ENCODE results near the gene KNDC1.

KNDC1 gene

GRCh38 chr10:133196936-133197758 lies 37.1 kb downstream of the KNDC1 start:
- no peak overlapping the region for H3K4me3 Mint-ChIP-seq
- ATAC-seq (no peak), DNase-seq (ENCODE audit: low spot score in 2 of 2) (no peak)
- H3K9me3 Mint-ChIP-seq, result no peaks in the 10 kb centered on the region
- H3K36me3 Mint-ChIP-seq, result no peaks in the 10 kb centered on the region
- H3K27ac Mint-ChIP-seq, result no peak overlapping the region
- no peaks in the 10 kb centered on the region for H3K4me1 Mint-ChIP-seq

GRCh38 chr10:133197786-133198185 lies 37.8 kb downstream of the KNDC1 start:
- no peak overlapping the region for H3K4me3 Mint-ChIP-seq
- H3K36me3 Mint-ChIP-seq, result no peaks in the 10 kb centered on the region
- no peak for ATAC-seq
- DNase-seq (ENCODE audit: low spot score in 2 of 2), result no peak
- no peak overlapping the region for H3K27ac Mint-ChIP-seq
- H3K9me3 Mint-ChIP-seq, result no peaks in the 10 kb centered on the region
- H3K4me1 Mint-ChIP-seq, result no peaks in the 10 kb centered on the region

- no peaks in the 10 kb centered on the region for H3K36me3 Mint-ChIP-seq
- DNase-seq (ENCODE audit: low spot score in 2 of 2) (no peak), ATAC-seq (no peak)
- no peaks in the 10 kb centered on the region for H3K9me3 Mint-ChIP-seq
- H3K4me3 Mint-ChIP-seq, result no peak overlapping the region
- no peak overlapping the region for H3K27ac Mint-ChIP-seq
- H3K4me1 Mint-ChIP-seq, result no peaks in the 10 kb centered on the region
These were observed 38.2 kb downstream of the KNDC1 start for GRCh38 chr10:133198206-133198605.

DNA sequence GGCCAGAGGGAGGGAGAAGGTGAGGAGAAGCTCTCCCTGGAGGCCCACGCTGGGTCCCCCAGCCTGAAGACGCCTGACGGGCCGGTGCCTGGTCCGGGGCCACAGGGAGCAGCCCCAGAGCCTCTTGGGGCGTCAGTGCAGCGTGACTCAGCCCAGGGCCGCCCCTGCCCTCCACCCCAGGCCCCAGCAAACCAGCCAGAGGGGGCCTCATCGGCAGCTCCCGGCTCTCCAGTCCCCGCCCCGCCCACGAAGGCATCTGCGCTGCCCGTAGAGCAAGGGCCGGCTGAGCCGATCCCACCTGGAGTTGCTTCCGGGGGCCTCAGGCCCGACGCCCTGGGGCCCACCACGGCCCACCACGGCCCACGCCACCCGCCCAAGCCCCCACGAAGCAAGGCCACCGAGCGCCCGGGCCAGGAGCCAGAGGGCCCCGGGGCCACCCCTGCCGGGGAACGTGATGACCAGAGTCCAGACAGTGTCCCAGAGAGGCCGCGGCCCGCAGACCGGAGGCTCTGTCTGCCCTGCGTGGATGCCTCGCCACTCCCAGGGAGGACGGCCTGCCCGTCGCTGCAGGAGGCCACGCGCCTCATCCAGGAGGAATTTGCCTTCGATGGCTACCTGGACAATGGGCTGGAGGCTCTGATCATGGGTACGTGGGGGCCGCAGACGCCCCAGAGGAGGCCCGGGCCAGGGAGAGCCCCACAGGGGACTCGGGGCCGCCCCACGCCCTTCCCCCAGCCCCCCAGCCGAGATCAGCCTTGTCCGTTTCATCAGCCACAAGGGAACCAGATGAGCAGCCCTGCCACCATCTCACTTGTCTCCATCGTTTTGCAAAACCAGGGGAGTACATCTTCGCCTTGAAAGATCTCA lies 38.8 kb downstream of the KNDC1 start:
- H3K9me3 Mint-ChIP-seq, result no peaks in the 10 kb centered on the region
- H3K4me3 Mint-ChIP-seq, result no peak overlapping the region
- H3K4me1 Mint-ChIP-seq, result no peaks in the 10 kb centered on the region
- H3K27ac Mint-ChIP-seq, result no peak overlapping the region
- no peak for ATAC-seq
- no peak for DNase-seq (ENCODE audit: low spot score in 2 of 2)
- no peaks in the 10 kb centered on the region for H3K36me3 Mint-ChIP-seq

DNA sequence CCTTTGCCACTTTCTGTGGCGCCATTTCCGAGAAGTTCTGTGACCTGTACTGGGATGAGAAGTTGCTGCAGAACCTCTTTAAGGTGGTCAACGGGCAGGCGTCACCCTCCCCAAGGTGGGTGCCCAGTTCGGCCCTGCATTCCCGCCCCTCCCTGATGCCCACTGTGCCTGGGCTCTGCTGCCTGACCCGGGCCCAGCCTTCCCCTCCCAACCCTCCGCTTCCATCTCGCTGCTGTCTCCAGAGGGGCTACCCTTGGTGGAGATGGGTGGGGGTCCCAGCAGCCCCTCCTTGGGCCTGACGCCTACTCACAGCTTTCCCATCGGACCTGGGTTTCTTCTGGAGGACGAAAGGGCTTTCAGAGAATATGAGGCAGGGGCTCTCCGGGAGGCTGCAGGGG lies 39.5 kb downstream of the KNDC1 start:
- Mint-ChIP-seq H3K36me3 (no peaks in the 10 kb centered on the region), H3K4me3 (no peak overlapping the region), H3K4me1 (no peaks in the 10 kb centered on the region), H3K9me3 (no peaks in the 10 kb centered on the region), H3K27ac (no peak overlapping the region)
- no peak for DNase-seq (ENCODE audit: low spot score in 2 of 2)
- no peak for ATAC-seq

DNA sequence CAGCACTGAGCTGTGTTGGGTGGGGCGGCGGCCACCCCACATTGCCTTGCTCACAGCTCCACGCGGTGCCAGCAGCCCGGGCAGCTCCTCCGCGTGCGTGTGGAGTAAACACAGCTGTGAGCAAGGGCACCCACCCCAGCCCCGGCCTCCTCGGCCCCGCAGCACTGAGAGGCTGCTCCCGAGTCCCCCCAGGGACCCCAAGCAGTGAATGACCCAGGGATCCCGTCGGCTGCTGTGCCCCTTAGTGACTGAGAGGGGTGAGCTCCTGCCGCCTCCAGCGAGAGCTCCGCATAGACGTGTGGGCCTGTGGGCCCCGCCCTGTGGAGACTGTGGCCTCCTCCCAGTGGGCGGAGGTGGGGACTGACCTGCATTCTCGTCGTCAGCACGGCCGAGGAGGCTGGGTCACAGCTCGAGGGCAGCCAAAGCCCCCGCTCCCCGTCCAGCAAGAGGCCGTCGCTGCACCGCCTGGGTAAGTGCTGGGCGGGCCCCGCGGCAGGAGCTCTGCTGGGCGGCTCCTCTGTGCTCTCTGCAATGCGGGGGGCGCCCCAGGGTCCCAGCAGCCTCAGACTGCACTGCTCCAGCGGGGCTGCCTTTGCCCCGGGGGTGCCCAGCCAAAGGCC lies 40.1 kb downstream of the KNDC1 start:
- no peaks in the 10 kb centered on the region for H3K4me1 Mint-ChIP-seq
- no peak overlapping the region for H3K27ac Mint-ChIP-seq
- no peak overlapping the region for H3K4me3 Mint-ChIP-seq
- no peaks in the 10 kb centered on the region for H3K36me3 Mint-ChIP-seq
- ATAC-seq (no peak), DNase-seq (ENCODE audit: low spot score in 2 of 2) (no peak)
- H3K9me3 Mint-ChIP-seq, result no peaks in the 10 kb centered on the region

DNA sequence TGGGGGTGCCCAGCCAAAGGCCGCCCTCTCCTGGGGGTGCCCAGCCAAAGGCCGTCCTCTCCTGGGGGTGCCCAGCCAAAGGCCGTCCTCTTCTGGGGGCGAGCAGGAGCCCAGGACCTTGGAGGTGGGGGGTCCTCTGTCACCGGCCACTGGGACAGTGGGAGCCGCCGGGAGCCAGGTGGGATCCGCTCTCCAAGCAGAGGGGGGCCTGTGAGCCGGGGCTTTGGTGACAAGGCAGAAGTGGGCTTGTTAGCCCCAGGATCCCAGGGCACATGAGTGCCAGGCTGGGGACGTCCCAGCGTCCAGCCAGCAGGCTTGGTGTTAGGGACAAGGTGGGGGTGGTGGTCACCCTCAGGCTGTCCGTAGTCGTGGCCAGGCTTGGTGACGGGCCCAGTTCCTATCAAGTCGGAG lies 40.6 kb downstream of the KNDC1 start:
- H3K4me3 Mint-ChIP-seq, result no peak overlapping the region
- H3K27ac Mint-ChIP-seq, result no peak overlapping the region
- ATAC-seq (no peak), DNase-seq (ENCODE audit: low spot score in 2 of 2) (no peak)
- H3K4me1 Mint-ChIP-seq, result no peaks in the 10 kb centered on the region
- H3K9me3 Mint-ChIP-seq, result no peaks in the 10 kb centered on the region
- H3K36me3 Mint-ChIP-seq, result no peaks in the 10 kb centered on the region

DNA sequence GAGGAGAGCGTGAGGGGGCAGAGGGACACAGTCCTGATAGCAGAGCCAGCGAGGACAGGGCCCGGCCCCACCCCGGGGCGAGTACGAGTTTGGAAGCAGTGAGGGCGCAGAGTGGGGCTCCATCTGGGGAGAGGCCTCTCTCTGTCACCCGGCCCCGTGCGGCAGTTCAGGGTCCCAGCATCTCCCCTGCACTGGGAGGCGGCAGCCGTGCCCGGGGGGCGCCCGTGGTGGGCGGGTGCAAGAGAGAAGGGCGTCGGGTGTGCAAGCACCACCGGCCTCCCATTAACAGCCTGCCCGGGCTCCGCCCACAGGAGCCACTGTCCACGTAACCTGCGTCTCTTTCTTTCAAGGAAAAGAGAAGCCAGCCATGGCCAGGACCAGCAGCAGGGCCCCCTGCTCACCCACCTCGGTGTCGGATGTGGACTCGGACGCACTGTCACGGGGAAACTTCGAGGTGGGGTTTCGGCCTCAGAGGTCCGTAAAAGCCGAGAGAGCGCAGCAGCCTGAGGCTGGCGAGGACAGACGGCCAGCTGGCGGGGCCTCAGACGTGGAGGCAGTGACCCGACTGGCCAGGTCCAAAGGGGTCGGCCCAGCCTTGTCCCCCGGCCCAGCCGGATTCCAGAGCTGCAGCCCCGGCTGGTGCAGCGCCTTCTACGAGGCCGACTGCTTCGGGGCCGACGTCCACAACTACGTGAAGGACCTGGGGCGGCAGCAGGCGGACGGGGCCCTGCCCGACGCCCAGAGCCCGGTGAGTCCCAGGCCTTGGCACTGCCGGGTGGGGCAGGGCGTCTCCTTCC lies 41.3 kb downstream of the KNDC1 start:
- ATAC-seq (no peak), DNase-seq (ENCODE audit: low spot score in 2 of 2) (no peak)
- Mint-ChIP-seq H3K4me3 (no peak overlapping the region), H3K4me1 (no peaks in the 10 kb centered on the region), H3K27ac (no peak overlapping the region), H3K36me3 (no peaks in the 10 kb centered on the region), H3K9me3 (no peaks in the 10 kb centered on the region)

DNA sequence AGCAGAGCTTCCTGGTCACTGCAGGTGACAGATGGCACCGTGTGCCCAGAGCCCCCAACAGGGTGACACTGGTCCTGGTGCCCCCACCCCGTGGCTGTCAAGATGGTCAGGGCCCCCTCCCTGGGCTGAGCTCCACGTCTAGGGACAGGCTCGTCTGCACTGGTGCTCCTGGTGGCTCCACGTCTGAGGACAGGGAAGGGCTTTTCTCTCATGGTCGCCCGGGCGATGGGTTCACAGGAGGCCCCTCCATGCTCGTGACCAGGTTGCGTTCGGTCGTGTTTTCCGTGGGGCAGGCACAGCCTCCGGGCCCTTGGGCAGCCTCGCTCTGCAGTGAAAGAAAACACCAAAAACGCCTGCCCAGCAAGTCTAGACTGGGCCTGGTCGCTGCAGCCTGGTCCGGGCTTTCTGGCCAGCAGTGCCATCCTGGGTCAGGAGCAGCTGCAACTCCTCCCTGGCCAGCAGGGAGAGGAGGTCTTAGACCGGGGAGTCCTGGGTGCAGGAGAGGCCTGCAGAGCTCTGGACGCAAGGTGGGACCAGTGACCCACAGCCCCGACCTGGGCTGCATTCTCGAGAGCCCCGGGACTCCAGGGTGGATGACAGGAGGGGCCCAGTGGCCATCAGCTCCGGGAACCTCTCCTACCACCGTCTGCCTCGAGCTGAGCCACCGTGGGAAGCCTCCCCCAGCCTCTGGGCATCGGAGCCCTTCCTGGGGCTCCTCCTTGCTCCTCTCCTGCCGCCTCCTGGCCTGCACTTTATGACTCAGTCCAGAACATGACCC lies 42.1 kb downstream of the KNDC1 start:
- Mint-ChIP-seq H3K4me1 (no peaks in the 10 kb centered on the region), H3K36me3 (no peaks in the 10 kb centered on the region), H3K4me3 (no peak overlapping the region), H3K27ac (no peak overlapping the region), H3K9me3 (no peaks in the 10 kb centered on the region)
- no peak for ATAC-seq
- DNase-seq (ENCODE audit: low spot score in 2 of 2), result no peak

- no peak for ATAC-seq
- Mint-ChIP-seq H3K4me3 (no peak overlapping the region), H3K36me3 (no peaks in the 10 kb centered on the region), H3K9me3 (no peaks in the 10 kb centered on the region), H3K27ac (no peak overlapping the region), H3K4me1 (no peaks in the 10 kb centered on the region)
- DNase-seq (ENCODE audit: low spot score in 2 of 2), result no peak
These were observed 43.0 kb downstream of the KNDC1 start for GRCh38 chr10:133202778-133203651.

DNA sequence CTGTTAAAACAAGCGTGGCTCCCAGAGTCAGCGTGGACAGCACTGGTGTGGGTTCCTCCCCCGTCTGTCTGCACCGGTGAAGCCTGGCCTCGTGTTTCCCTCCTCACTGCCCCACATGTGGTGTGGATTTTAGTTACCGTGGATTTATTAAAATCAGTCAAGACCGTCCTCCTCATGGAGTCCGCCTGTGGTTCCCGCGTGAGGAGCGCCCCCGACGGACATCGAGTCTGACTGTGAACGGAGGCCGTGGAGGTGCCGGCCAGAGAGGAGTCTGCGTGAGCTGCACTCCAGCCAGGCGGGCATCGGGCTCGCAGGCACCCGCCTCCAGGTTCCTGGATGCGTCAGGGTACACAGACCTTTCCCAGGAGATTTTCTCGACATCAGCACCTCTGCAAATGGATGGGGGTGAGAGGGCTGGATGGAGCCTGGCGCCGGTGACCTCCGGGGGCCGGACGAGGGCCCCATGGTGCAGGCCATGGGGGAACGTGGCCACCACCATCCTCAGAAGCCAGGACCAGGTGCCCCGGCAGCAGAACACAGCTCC lies 43.7 kb downstream of the KNDC1 start:
- no peak overlapping the region for H3K4me3 Mint-ChIP-seq

GRCh38 chr10:133204226-133205015 lies 44.4 kb downstream of the KNDC1 start:
- H3K27ac Mint-ChIP-seq, result no peak overlapping the region
- H3K4me3 Mint-ChIP-seq, result no peak overlapping the region
- no peak for ATAC-seq

More for the DNA sequence above, 43.7 kb downstream of the KNDC1 start:
- H3K9me3 Mint-ChIP-seq, result no peaks in the 10 kb centered on the region
- no peak overlapping the region for H3K27ac Mint-ChIP-seq
- DNase-seq (ENCODE audit: low spot score in 2 of 2), result no peak
- H3K4me1 Mint-ChIP-seq, result no peaks in the 10 kb centered on the region
- no peaks in the 10 kb centered on the region for H3K36me3 Mint-ChIP-seq
- no peak for ATAC-seq

GRCh38 chr10:133205146-133205545 lies 45.1 kb downstream of the KNDC1 start:
- DNase-seq (ENCODE audit: low spot score in 2 of 2) (no peak), ATAC-seq (no peak)
- Mint-ChIP-seq H3K36me3 (no peaks in the 10 kb centered on the region), H3K4me1 (no peaks in the 10 kb centered on the region), H3K4me3 (no peak overlapping the region), H3K27ac (no peak overlapping the region), H3K9me3 (no peaks in the 10 kb centered on the region)

More at GRCh38 chr10:133204226-133205015, 44.4 kb downstream of the KNDC1 start:
- Mint-ChIP-seq H3K9me3 (no peaks in the 10 kb centered on the region), H3K36me3 (no peaks in the 10 kb centered on the region), H3K4me1 (no peaks in the 10 kb centered on the region)
- DNase-seq (ENCODE audit: low spot score in 2 of 2), result no peak
